ENCODE data around the gene GALNT18. TPM values are rescaled to one million over a fixed set of nuclear protein-coding genes. Genes with fewer than 3 reads are reported as not detected.

Gene GALNT18
- total RNA-seq, 1 experiment from 2014 or later, result 1.7 TPM

DNA sequence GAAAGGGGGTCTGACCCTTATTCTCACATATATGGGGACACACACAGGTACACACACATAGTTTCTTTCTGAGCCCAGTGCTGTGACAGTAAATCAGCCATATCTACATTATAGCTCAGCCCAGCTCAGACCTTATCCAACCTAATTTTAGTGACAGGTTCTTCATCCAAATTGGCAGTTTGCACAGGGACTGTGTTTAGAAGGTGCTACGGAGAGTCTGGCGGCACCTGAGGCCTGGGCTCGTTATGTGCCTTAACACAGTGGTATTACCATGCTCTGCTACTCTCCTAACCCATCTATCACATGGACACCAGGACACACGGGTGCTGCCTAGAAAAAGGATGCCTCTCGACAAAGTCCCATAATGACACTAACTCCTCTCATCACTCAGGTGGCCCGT is 109.3 kb downstream of the GALNT18 start:
- Mint-ChIP-seq H3K4me3 (no peak overlapping the region), H3K9me3 (no peaks in the 10 kb centered on the region), H3K36me3 (ENCODE audit: insufficient read depth in 1 of 3, low read depth in 3 of 3) (no peaks in the 10 kb centered on the region), H3K27ac (no peak overlapping the region), H3K27me3 (ENCODE audit: low read depth) (peaks cover 2% of the 10 kb centered on the region; the same call in 1 of the 2 replicates), H3K4me1 (peaks cover 23 to 34% of the 10 kb centered on the region in 2 experiments)
- H2BK5ac ChIP-seq (ENCODE audit: insufficient read length, low read length), result no peak overlapping the region
- H2BK12ac ChIP-seq (ENCODE audit: insufficient read length, low read depth, low read length), result no peak overlapping the region
- TF ChIP-seq, protein P1, sequence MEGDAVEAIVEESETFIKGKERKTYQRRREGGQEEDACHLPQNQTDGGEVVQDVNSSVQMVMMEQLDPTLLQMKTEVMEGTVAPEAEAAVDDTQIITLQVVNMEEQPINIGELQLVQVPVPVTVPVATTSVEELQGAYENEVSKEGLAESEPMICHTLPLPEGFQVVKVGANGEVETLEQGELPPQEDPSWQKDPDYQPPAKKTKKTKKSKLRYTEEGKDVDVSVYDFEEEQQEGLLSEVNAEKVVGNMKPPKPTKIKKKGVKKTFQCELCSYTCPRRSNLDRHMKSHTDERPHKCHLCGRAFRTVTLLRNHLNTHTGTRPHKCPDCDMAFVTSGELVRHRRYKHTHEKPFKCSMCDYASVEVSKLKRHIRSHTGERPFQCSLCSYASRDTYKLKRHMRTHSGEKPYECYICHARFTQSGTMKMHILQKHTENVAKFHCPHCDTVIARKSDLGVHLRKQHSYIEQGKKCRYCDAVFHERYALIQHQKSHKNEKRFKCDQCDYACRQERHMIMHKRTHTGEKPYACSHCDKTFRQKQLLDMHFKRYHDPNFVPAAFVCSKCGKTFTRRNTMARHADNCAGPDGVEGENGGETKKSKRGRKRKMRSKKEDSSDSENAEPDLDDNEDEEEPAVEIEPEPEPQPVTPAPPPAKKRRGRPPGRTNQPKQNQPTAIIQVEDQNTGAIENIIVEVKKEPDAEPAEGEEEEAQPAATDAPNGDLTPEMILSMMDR (conservative IDR thresholded peaks at IDR 0.05), result no peak
- H3K9me3 ChIP-seq (ENCODE audit: control insufficient read depth, low read depth, low read length), result no peaks in the 10 kb centered on the region
- no peak overlapping the region for H3K4me2 ChIP-seq (ENCODE audit: insufficient read depth, insufficient read length, low read length)
- H4K8ac ChIP-seq (replicated peaks; ENCODE audit: insufficient read length, low read depth, low read length), result no peak overlapping the region
- no peak overlapping the region for H3K4ac ChIP-seq (ENCODE audit: low read depth, low read length)
- no peaks in the 10 kb centered on the region for H3K27me3 ChIP-seq (ENCODE audit: insufficient read depth, low read length)
- H3K9ac ChIP-seq (ENCODE audit: extremely low read depth, insufficient read length, low read length), result no peak overlapping the region
- no peak overlapping the region for H3K14ac ChIP-seq (ENCODE audit: insufficient read depth, low read length)
- no peak overlapping the region for H2BK20ac ChIP-seq (ENCODE audit: low read depth, low read length, poor library complexity, severe bottlenecking)
- no peak overlapping the region for H2AK5ac ChIP-seq (ENCODE audit: insufficient read length, low read length)
- H3K23me2 ChIP-seq (ENCODE audit: insufficient read length, low read depth, low read length, poor library complexity, severe bottlenecking), result no peaks in the 10 kb centered on the region
- no peaks in the 10 kb centered on the region for H4K20me1 ChIP-seq (ENCODE audit: control insufficient read depth, insufficient read depth, insufficient read length)
- H3K23ac ChIP-seq (ENCODE audit: insufficient read length, low read depth, low read length), result no peak overlapping the region
- no CpG with 5 or more reads among the region's 6 CpGs for WGBS (ENCODE audit: extremely low coverage, insufficient read length, low lambda C conversion rate)
- H2BK120ac ChIP-seq (ENCODE audit: low read depth, low read length, poor library complexity, severe bottlenecking), result no peak overlapping the region
- H2BK15ac ChIP-seq (ENCODE audit: low read depth, low read length), result no peak overlapping the region
- no peaks in the 10 kb centered on the region for H3K79me2 ChIP-seq (ENCODE audit: insufficient read depth, low read length)
- DNase-seq, result no peak
- no peak overlapping the region for H4K91ac ChIP-seq (ENCODE audit: insufficient read length, low read depth, low read length)
- no peaks in the 10 kb centered on the region for H3K79me1 ChIP-seq (ENCODE audit: insufficient read depth, low read depth, low read length, poor library complexity, severe bottlenecking)
- no peak overlapping the region for H3K18ac ChIP-seq (ENCODE audit: insufficient read length, low read depth, low read length)
- H3K4me1 ChIP-seq (ENCODE audit: insufficient read depth, low read length), result peaks cover 8% of the 10 kb centered on the region
- H3K27ac ChIP-seq (ENCODE audit: insufficient read length, low read depth, low read length), result no peak overlapping the region
- H2AFZ ChIP-seq (ENCODE audit: low read length), result no peak overlapping the region
- H3K56ac ChIP-seq (ENCODE audit: insufficient read length, low read depth, low read length), result no peak overlapping the region
- H3T11ph ChIP-seq (ENCODE audit: low read length), result no peak overlapping the region
- no peak overlapping the region for H4K5ac ChIP-seq (ENCODE audit: insufficient read length, low read depth, low read length)
